ENCODE data around the gene PTMA. TPM values are rescaled to one million over a fixed set of nuclear protein-coding genes. Genes with fewer than 3 reads are reported as not detected.
"Not testable (repeated sequence)": the region's sequence is repeated elsewhere in the genome, so short reads cannot be mapped to it uniquely, and the experiment has no call there.

PTMA gene
- total RNA-seq, 1 donor from 2014 or later, result 977 TPM

- peak; percentile 74 for DNase-seq (ENCODE audit: low read depth)
Observed at GRCh38 chr2:231696004-231696367, 12.3 kb upstream of the PTMA start.

- no peak for DNase-seq (ENCODE audit: low read depth)
Observed at GRCh38 chr2:231699006-231699405, 9.3 kb upstream of the PTMA start.

- peak; percentile 87 for DNase-seq (ENCODE audit: low read depth)
Observed at GRCh38 chr2:231701456-231702373, 6.6 kb upstream of the PTMA start.

- DNase-seq (ENCODE audit: low read depth), result no peak
Observed at GRCh38 chr2:231704017-231704416, 4.3 kb upstream of the PTMA start.

- peak; percentile 94 for DNase-seq (ENCODE audit: low read depth)
Observed at GRCh38 chr2:231706731-231707624, 1.3 kb upstream of the PTMA start.

- DNase-seq (ENCODE audit: low read depth), result peak; percentile 17
Observed at GRCh38 chr2:231707625-231707926, 749 bp upstream of the PTMA start.

GRCh38 chr2:231708773-231709635 is 679 bp downstream of the PTMA start:
- DNase-seq (ENCODE audit: low read depth), result no peak

GRCh38 chr2:231709636-231709980 is 1.3 kb downstream of the PTMA start:
- no peak for DNase-seq (ENCODE audit: low read depth)

GRCh38 chr2:231709981-231710798 is 1.9 kb downstream of the PTMA start:
- peak; percentile 38 for DNase-seq (ENCODE audit: low read depth)

- no peak for DNase-seq (ENCODE audit: low read depth)
Observed at GRCh38 chr2:231710799-231711676, 2.7 kb downstream of the PTMA start.

- no peak for DNase-seq (ENCODE audit: low read depth)
Observed at GRCh38 chr2:231711677-231712450, 3.5 kb downstream of the PTMA start.

GRCh38 chr2:231712451-231713021 is 4.2 kb downstream of the PTMA start:
- DNase-seq (ENCODE audit: low read depth), result not testable (repeated sequence)

- DNase-seq (ENCODE audit: low read depth), result not testable (repeated sequence)
Observed at GRCh38 chr2:231713406-231713729, 5.0 kb downstream of the PTMA start.

GRCh38 chr2:231713730-231714638 is 5.7 kb downstream of the PTMA start:
- DNase-seq (ENCODE audit: low read depth), result peak; percentile 70

GRCh38 chr2:231714639-231715498 is 6.5 kb downstream of the PTMA start:
- DNase-seq (ENCODE audit: low read depth), result peak; percentile 24

- no peak for DNase-seq (ENCODE audit: low read depth)
Observed at GRCh38 chr2:231715499-231715837, 7.1 kb downstream of the PTMA start.

GRCh38 chr2:231715988-231716616 is 7.8 kb downstream of the PTMA start:
- no peak for DNase-seq (ENCODE audit: low read depth)
